BJ (cell line): ENCODE data around the gene OXT. TPM values are rescaled to one million over a fixed set of nuclear protein-coding genes. Genes with fewer than 3 reads are reported as not detected.
"Not testable (repeated sequence)": the region's sequence is repeated elsewhere in the genome, so short reads cannot be mapped to it uniquely, and the experiment has no call there.

Experiments
- CTCF ChIA-PET: fragments of 350-600 bp; formaldehyde crosslinking; extraction: SDS; loops from one replicate; lab custom pipeline; 2021; ENCODE audit warnings: antibody characterized with exemption, inconsistent platforms; lab: Yijun Ruan, JAX
- POLR2A ChIA-PET: fragments of 300-600 bp; sonication (Branson Sonifier 250); formaldehyde crosslinking; extraction: SDS; loops from one replicate; lab custom pipeline; 2021; ENCODE audit warnings: antibody characterized with exemption; lab: Charles Lee
- DNase-seq: peaks from one replicate; pipeline ENCODE4 v3.0.0-alpha.2; 2011; ENCODE audit warnings: low read depth
- H3K27me3 ChIP-seq: 2 replicates; pipeline ENCODE4 v1.6.0; 2011; ENCODE audit warnings: low read length; ENCODE audit not compliant: control insufficient read depth, insufficient read depth
- H3K36me3 ChIP-seq: 2 replicates; pipeline ENCODE4 v1.5.1; 2011; ENCODE audit warnings: low read length; ENCODE audit not compliant: control insufficient read depth, insufficient read depth
- H3K4me3 ChIP-seq: 2 replicates; pipeline ENCODE4 v1.5.1; 2011; ENCODE audit warnings: low read depth, mild to moderate bottlenecking, control low read depth, low read length
- CTCF ChIP-seq: IDR thresholded peaks from 2 replicates; pipeline ENCODE4 v1.5.1; 2011; ENCODE audit warnings: low read depth, mild to moderate bottlenecking, control low read depth, inconsistent platforms, low read length, moderate library complexity; ENCODE audit not compliant: insufficient read depth
- polyA minus RNA-seq: library from RNA; depleted of rRNA, polyadenylated mRNA; stranded (reverse); fragments of >200 nt; gene quantifications from 2 replicates; pipeline ENCODE4 v1.2.3, GENCODE V29; 2011; rRNA and poly(A)+ RNA removed
- polyA plus RNA-seq: library from polyadenylated mRNA; depleted of rRNA; stranded (reverse); fragments of >200 nt; gene quantifications from 2 replicates; pipeline ENCODE4 v1.2.3, GENCODE V29; 2011; rRNA removed

Gene OXT
- polyA plus RNA-seq (not detected in 2 replicates), polyA minus RNA-seq (not detected in 2 replicates)

GRCh38 chr20:3071610-3072529 lies at the start of gene OXT:
OXT (plus strand) TSS chr20:3071620; CDS start chr20:3071656, 36 bp downstream.
- no peak for TF ChIP-seq CTCF
- DNase-seq = no peak
- Histone ChIP-seq H3K4me3 (peak within 1 kb of the TSS; percentile 41), H3K36me3 (no peaks in the 10 kb centered on the region), H3K27me3 (peaks cover 8% of the 10 kb centered on the region)
- CTCF ChIA-PET = interaction anchor here (3.5 kb wide), 1 partner anchor 18 kb away, joined by 15 read pairs; no protein-coding TSS in a partner anchor
- POLR2A ChIA-PET = no interaction called here

GRCh38 chr20:3021777-3022176 lies 49.6 kb upstream of the OXT start:
- no peaks in the 10 kb centered on the region for H3K27me3 ChIP-seq
- TF ChIP-seq CTCF = no peak
- ChIA-PET POLR2A (no interaction called here), CTCF (no interaction called here)
- H3K4me3 ChIP-seq = no peak overlapping the region
- peaks cover 18% of the 10 kb centered on the region for H3K36me3 ChIP-seq
- DNase-seq = no peak

- CTCF ChIA-PET, H3K27me3 ChIP-seq, H3K4me3 ChIP-seq, DNase-seq, POLR2A ChIA-PET: not testable (repeated sequence)
- peaks cover 21% of the 10 kb centered on the region for H3K36me3 ChIP-seq
Observed at GRCh38 chr20:3022559-3023490, 48.6 kb upstream of the OXT start.

- DNase-seq = no peak
- Histone ChIP-seq H3K4me3 (no peak overlapping the region), H3K36me3 (peaks cover 24% of the 10 kb centered on the region), H3K27me3 (no peaks in the 10 kb centered on the region)
- ChIA-PET POLR2A (no interaction called here), CTCF (no interaction called here)
- no peak for TF ChIP-seq CTCF
Observed at GRCh38 chr20:3027987-3028386, 43.4 kb upstream of the OXT start.

GRCh38 chr20:3031524-3032147 lies 39.8 kb upstream of the OXT start:
- CTCF ChIA-PET = no interaction called here
- peaks cover 29% of the 10 kb centered on the region for H3K36me3 ChIP-seq
- no peak overlapping the region for H3K4me3 ChIP-seq
- DNase-seq = no peak
- H3K27me3 ChIP-seq = no peaks in the 10 kb centered on the region
- POLR2A ChIA-PET = no interaction called here
- no peak for TF ChIP-seq CTCF
